GM13977 (cell line): Measurements from ENCODE around the gene AP3B2.

ENCODE experiments used
- DNase-seq: peaks from one replicate; pipeline ENCODE4 v3.0.0; 2012; ENCODE audit warnings: low spot score
- CTCF ChIP-seq: IDR thresholded peaks from 2 replicates; pipeline ENCODE4 v1.5.1; 2012; ENCODE audit warnings: mild to moderate bottlenecking, control low read depth; ENCODE audit not compliant: insufficient read depth; ENCODE audit errors: extremely low read depth, missing control alignments
- in situ Hi-C: fragments of 300-500 bp; cut with MboI; formaldehyde crosslinking; loops from one replicate; pipeline ENCODE4 v1.12.0; 2022; ENCODE audit warnings: low sequenced_read_pairs, low pct_unique_long_range_greater_than_20kb, mixed read lengths, inconsistent platforms; ENCODE audit not compliant: unreplicated experiment

Gene AP3B2

GRCh38 chr15:82698711-82699345 is 10.8 kb downstream of the AP3B2 start:
- in situ Hi-C loops: no loop called here
- no peak for DNase-seq
- TF ChIP-seq CTCF: no peak

GRCh38 chr15:82697735-82698407 is 11.8 kb downstream of the AP3B2 start:
- in situ Hi-C loops: no loop called here
- DNase-seq: no peak
- no peak for TF ChIP-seq CTCF

- in situ Hi-C loops: no loop called here
- no peak for TF ChIP-seq CTCF
- no peak for DNase-seq
These were observed 17.5 kb downstream of the AP3B2 start for GRCh38 chr15:82692171-82692570.

GRCh38 chr15:82689147-82689546 is 20.5 kb downstream of the AP3B2 start:
- in situ Hi-C loops: no loop called here
- DNase-seq: no peak
- TF ChIP-seq CTCF: no peak

GRCh38 chr15:82688691-82689090 is 21.0 kb downstream of the AP3B2 start:
- no peak for TF ChIP-seq CTCF
- in situ Hi-C loops: no loop called here
- DNase-seq: no peak

GRCh38 chr15:82681371-82681770 is 28.3 kb downstream of the AP3B2 start:
- DNase-seq: no peak
- in situ Hi-C loops: no loop called here
- no peak for TF ChIP-seq CTCF
